ENCODE results near the gene INMT.

INMT gene

DNA sequence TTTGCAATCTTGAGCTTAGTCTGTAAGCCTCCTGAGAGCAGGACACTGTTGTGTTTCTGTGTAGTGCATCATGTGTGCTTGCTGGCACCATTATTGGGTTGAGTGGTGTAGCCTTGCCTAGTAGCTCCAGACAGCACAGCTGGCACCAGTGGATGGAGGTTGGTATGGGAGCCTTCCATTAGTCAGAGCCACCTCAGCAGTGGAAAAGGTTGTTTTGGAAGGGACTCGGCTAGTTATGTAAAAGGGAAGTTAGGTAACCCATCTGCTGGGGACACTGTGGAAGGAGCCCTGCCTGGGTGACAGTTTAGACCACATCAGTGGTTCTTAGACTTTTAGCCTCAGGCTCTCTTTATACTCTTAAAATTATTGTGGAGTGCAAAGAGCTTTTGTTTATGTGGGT, 35.6 kb downstream of the INMT start:
- no peak for DNase-seq (ENCODE audit: low spot score)

DNA sequence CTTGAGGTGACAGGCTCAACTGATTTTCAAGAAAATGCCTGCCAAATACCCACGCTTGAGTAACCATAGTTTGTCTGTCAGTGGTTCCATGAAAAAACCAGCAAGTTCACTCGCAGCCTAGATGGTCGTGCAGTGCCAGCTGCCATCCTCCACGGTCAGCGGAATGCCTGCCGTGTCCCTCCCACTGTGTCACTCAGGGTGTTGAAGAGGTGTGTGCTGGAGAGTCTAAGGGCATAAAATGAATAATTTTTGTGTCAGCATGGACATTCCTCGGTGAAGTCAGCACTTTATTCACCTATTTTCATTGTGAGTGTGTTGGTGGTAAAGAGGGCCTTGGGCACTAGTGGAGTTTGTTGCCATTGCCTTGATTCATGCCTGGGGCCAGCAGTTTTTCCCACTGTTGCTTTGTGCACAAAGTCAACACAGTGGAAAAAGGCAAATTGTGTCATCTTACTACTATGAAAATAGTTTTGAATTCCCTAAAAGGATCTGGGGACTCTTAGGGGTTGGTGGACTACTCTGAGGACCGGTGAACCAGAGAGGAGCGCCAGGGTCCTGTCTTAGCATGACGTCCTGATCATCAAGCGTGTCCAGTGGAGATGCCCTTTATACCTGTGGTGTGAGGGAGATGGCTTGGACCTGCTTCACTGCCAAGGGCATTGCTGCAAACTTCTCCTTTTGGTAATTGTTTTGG, 36.9 kb downstream of the INMT start:
- no peak for DNase-seq (ENCODE audit: low spot score)

DNA sequence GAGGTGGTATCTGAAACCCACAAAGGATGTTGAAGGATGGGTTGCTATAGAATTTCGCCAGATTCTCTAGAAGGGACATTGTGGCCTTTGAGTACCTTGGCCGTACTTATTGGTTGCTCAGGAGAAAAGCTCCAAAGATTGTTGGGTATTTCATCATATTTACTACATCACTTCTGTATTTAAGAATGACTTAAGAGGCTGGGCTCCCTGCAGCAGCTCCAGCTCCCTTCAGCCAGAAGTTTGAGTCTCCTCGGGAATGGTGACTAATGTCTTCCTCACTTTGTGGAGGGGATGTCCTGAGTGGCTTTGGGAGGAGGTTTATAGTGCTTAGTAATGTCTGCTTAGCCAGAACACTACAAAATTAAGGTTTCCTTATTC, 37.4 kb downstream of the INMT start:
- no peak for DNase-seq (ENCODE audit: low spot score)

DNA sequence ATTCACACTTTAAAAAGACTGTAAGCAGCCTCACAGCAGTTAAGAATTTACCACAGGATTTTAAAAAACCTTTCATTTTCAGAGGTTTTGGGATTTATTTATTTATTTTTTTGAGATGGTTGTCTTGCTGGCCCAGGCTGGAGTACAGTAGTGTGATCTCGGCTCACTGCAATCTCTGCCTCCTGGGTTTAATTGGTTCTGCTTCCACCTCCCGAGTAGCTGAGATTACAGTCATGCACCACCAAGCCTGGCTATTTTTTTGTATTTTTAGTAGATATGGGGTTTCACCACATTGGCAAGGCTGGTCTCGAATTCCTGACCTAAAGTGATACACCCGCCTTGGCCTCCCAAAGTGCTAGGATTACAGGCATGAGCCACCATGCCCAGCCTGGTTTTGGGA, 38.4 kb downstream of the INMT start:
- DNase-seq (ENCODE audit: low spot score): no peak

DNA sequence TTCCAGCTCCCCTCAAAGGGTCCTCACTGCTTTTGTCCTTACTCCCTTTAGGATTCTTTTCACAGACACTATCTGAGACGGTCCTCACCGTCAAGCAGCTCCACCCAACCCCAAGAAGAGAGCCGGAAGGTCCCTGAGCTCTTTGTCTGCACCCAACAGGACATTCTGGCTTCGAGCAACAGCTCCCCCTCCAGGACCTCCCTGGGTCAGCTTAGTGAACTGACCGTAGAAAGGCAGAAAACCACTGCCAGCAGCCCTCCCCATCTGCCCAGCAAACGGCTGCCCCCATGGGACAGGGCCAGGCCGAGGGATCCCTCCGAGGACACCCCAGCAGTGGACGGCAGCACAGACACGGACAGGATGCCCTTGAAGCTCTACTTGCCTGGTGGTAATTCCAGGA, 39.2 kb downstream of the INMT start:
- no peak for DNase-seq (ENCODE audit: low spot score)

DNA sequence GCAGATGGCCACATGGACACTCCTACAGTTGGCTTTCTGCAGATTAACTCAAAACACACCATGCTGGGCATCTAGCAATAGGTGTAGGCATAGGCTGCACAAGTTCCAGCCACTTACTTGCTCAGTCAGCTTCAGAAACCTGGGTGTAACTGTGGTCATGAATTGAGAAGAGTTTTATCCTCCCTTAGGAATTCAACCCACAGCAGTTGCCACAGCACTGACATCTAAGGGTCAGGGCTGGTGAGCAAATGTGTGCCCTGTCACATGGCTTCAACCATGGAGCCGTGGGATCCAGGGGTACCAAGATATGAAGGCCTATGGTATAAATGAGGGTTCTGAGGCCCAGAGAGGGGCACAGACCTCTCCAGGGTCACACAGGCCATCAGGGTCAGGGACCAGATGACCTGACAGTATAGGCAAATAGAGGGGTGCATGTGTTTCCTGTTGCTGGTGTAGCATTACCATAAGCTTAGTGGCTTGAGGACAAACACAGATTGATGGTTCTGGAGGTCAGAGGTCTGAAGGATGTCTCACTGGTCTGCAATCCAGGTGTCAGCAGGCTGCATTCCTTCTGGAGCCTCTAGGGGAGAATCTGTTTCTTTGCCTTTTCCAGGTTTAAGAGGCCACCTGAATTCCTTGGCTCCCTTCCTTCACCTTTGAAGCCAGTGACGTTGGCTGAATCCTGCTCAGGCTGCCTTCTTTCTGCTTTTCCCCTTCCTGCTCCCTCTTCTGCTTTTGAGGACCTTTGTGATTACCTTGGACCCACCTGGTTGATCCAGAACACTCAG, 43.4 kb downstream of the INMT start:
- no peak for DNase-seq (ENCODE audit: low spot score)

DNA sequence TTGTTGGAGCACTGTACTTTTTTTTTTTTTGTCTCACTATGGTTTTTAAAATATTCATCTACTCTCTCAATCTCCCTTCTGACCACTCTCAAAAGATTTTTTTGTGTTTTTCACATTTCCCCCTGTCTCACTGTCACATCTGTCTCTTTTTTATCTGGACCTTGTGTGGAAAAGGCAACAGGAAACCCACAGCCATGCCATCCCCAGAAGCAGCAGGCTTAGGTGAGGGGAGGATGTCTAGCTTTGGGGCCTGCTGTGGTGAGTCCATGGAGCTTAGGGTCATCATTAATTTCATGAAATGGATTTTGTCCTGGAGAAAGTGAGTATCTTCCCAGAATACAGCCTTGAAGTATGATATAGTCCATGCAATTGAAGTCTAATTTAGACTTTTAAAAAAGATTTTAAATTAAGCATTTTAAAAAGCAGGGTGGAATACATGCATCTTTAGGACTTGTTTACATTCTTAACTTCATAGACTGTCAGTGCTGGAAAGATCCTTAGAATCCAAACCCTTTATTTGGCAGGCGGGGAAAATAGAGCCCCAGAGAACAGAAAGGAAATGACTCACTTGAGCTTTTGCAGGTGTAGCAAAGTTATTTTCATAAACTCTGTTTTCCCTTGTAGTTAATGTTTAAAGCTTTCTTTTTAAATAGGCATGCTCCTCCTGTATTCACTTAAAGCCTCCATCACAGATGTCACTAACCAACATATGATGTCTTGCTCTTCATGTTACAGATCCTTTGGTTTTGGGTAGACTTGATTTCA, 44.4 kb downstream of the INMT start:
- DNase-seq (ENCODE audit: low spot score): no peak

DNA sequence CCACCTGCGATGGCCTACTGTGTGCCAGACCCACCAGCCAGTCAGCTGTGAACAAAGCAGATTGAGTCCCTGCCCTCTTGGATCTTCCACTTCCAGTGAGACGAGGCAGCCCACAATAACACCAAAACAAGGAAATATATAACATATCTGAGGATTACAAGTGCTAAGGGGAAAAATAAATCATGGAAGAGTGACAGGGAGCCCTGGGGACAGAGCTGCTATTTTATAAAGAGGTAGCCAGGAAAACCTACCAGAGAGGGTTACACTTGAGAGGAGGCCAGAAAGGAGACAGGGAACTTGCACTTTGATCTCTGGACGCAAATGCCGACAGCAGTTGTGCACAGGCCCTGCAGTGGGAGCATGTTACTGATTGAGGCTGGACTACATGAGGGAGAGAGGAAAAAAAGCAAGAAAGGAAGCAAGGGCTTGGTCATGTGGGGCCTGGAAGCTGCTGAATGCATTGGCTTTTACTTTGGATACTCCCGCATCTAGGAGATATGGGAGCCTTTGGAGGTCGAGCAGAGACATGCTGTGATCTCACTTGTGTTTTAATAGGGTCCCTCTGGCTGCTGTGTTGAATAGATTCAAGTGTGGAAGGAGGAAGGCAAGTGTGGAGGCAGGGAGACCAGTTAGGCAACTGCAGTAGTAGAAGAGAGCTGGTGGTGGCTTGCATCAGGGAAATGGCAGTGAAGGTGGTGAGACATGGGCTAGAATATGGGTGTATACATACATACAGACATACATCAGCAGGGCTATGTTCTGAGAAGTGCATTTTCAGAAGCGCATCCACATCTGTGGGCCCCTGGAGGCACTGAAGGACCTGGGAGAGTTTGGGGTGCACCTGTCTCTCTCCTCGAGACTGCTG, 45.5 kb downstream of the INMT start:
- no peak for DNase-seq (ENCODE audit: low spot score)

DNA sequence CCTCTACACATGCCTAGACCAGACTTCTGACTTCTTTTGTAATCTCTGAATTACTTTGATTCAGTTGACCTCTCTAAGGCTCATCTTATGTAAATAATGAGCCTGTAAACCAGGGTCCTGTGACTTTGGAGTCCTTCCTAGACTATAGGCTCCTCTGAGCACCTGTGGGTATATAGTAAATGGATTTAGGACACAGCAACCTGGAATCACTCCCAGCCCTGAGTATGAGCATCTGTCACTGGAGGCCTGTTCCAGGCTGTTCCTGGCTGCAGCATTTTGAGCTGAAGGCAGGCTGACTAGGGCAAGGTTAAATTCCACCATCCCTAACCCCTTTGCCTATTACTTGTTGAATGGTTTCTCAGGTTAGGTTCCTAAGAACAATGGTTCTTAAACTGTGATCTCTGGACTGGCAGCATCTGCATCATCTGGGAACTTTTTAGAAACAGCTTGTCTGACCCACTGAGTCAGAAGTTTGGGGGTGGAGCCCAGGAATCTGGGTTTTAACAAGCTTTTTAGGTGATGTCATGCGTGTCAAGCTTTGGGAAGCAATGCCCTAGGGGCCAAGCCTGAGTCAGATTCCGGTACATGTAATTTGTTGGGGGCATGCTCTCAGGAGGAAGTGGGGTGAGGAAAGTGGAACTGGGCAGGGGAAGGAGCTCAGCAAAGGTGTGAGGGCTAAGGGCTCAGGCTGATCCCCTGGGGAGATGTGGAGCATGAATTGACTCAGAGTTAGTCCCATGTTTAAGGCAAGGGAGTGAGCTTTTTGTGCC, 47.5 kb downstream of the INMT start:
- DNase-seq (ENCODE audit: low spot score): peak; percentile 70

DNA sequence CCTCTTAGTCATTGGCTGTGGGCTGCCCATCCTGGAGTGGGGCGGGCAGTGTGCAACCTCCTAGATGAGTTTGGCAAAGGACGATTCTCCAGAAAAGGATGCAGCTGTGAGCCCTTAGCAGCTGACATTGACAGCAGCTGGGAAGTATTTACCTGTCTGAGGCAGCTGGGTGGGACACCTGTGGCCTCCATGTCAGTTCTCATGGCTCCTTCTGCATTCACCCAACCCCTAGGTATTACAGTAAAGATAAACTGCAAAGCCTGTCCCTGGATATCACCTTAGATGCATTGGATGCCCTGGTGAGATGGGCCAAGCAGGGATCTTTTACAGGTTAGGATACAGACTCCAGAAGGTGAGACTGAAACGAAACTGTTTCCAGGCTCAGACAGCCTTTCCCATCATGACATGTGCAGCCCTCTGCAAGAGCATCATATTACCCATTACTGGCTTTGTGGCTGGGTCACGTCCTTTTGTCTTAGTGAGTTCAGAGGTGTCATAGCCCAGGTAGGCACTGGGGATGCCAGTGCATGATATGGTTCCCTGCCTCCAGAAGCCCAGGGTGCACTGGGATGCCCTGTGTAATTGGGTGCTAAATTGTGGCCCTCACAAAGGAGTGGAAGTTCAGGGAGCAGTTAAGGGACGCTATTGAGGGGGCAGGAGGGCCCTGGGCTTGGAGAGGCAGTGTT, 48.2 kb downstream of the INMT start:
- no peak for DNase-seq (ENCODE audit: low spot score)

DNA sequence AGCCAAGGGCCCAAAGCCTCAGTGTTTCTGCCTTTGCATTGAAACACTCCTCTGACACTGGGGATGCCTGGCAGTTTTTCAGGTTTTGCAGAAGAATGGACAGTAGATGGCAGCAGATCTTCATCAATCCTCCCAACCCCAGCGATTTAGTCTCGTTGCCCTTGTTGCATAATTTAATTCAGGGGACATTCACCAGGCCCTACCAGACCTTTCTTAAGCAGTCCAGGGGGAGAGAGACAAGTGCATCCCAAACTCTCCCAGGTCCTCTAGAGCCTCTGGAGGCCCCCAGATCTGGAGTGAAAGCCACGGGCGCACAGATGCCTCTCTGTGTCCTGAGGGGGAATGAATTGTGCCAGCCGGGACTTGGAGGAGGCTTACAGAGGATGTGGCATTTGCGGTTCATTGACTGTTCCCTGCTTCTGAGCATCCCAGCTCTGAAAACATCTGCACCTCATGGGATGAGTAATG, 48.9 kb downstream of the INMT start:
- peak; percentile 78 for DNase-seq (ENCODE audit: low spot score)

DNA sequence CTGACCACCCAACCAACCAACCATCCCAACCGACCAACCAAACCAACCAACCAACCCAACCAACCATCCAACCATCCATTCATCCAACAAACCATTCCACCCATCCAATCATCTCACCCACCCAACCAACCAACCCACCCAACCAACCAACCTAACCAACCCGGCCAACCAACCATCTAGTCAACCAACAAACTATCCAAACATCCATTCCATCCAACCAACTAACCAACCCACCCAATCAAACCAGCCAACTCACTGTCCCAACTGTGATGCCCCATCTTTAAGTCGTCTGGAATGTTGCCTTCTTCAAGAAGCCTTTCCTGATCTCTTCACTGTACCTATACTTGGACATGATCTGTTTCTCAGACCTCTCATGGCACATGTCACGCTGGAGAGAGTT, 50.9 kb downstream of the INMT start:
- DNase-seq (ENCODE audit: low spot score): no peak

DNA sequence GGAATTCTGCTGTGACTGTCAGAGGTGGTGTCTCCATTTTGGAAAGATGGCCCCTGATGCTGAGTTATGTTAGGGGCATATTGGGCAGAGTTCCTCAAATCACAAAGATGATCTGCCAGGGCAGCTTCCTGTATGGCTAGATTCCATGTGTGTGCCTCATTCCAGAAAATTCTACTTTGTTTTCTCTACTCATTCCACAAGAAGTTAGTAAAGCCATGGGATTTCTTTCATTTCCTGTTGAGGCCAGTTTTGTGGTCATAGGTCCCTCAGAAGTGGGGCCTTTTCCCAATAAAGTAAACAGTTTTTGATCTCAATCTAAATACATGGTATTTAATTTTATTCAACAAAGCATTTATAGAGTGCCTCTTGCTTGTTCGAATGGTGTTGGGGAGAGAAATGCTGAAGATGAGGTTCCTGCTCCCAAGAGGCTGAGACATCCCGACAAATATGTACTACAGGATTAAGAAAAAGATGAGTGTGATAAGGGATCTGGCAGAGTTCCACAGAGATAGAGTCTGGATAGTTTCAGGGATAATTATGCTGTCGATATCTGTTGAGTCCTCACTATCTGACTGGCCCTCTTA, 52.2 kb downstream of the INMT start:
- DNase-seq (ENCODE audit: low spot score): no peak

DNA sequence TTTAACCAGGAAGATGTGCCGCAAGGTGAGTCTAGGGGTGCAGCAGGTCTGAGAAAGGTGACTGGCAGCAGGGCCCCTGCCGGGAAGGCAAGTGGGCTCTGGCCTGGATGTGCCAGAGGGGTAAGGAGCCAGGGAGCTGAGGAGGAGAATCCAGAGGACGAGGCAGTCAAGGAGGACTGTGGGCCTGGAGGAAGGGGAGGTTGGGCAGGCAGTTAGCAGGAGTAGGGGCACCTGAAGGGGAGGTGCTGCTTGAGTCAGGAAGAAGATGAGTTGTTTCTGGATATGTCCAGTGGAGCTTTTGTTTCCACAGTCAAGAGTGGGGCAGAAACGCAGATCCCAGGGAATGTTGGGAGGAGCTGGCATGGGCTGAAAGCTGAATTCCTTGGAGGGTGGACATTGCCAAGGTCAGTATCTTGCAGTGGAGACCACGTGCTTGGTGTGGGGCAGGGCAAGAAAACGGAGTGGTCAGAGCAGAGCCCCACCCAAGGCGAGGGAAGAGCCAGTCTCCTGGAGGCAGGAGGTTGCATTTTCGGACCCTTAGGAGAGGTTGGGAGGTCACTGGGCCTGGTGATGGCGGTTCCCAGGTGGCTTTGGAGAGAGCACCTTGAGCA, 53.3 kb downstream of the INMT start:
- no peak for DNase-seq (ENCODE audit: low spot score)

DNA sequence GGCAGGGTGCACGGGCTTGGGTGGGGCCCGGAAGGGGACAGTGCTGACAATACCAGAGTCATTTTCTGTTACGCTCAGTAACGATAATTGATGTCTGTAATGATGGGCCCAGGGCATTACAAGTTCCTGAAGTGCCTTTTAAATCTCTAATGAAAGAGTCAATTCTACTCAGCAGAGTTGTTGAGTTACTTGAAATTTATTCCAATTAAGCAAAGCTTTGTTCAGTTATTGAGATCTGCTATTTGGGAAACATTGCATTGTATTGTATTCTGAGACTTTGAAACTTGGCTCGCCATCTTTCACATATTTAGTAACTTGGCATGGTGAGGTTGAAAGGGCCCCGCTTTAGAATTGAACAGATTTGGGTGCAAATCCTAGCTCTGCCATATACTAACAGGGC, 54.0 kb downstream of the INMT start:
- no peak for DNase-seq (ENCODE audit: low spot score)
